Testis (tissue), 2 donors: Measurements from ENCODE around the gene DDAH1.

Experiments used
- CTCF ChIP-seq, 3 experiments: fragments of 450-650 bp in 2 of 3; fragments of 200-600 bp in 1 of 3; sonication (generic) in 1 of 3; IDR thresholded peaks; one replicate each; pipeline ENCODE4 v1.5.1; 2016 to 2019; ENCODE audit warnings: antibody characterized with exemption in 3 of 3, mild to moderate bottlenecking in 2 of 3, moderate library complexity in 1 of 3
- POLR2A ChIP-seq: fragments of 450-650 bp; IDR thresholded peaks from one replicate; pipeline ENCODE4 v1.6.1; 2017; ENCODE audit warnings: antibody characterized with exemption, mild to moderate bottlenecking, moderate library complexity

GRCh38 chr1:85290826-85291225, 174.1 kb downstream of the DDAH1 start:
- TF ChIP-seq CTCF (IDR thresholded peaks at IDR 0.05) (no peak), POLR2A (no peak)
